Measurements from ENCODE around the gene ATP2B2.
"Not testable (repeated sequence)": the region's sequence is repeated elsewhere in the genome, so short reads cannot be mapped to it uniquely, and the experiment has no call there.

The ATP2B2 gene

GRCh38 chr3:10393514-10393913, 111.9 kb downstream of the ATP2B2 start:
- TF ChIP-seq ZNF274 (IDR thresholded peaks at IDR 0.05; ENCODE audit: low read depth, low read length): no peak

GRCh38 chr3:10392906-10393461, 112.4 kb downstream of the ATP2B2 start:
- no peak overlapping the region for H3K4me3 ChIP-seq (ENCODE audit: low read length)
- TF ChIP-seq ZNF274 (IDR thresholded peaks at IDR 0.05; ENCODE audit: low read depth, low read length): no peak

More at GRCh38 chr3:10393514-10393913, 111.9 kb downstream of the ATP2B2 start:
- H3K4me3 ChIP-seq (ENCODE audit: low read length): no peak overlapping the region

DNA sequence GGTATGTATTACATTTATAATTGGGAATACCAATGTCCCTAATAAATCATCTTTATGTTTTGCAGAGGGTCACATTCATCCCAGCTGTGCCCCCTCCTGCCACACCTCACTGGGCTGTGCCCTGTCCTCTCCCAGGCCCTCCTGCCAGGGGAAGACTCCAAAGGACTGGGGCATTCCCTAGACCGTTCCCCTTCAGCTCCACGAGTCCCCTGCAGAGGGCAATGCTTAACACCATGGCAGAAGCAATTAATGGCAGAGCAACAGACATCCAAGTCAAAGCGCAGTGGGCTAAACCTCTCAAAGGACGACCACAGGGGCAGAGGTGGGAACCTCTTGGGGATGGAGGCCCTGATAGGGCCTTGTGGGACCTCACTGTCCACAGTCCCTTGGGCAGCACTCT, 113.1 kb downstream of the ATP2B2 start:
- no peak overlapping the region for H3K4me3 ChIP-seq (ENCODE audit: low read length)
- TF ChIP-seq ZNF274 (IDR thresholded peaks at IDR 0.05; ENCODE audit: low read depth, low read length): no peak

GRCh38 chr3:10391391-10391790, 114.0 kb downstream of the ATP2B2 start:
- no peak overlapping the region for H3K4me3 ChIP-seq (ENCODE audit: low read length)
- no peak for TF ChIP-seq ZNF274 (IDR thresholded peaks at IDR 0.05; ENCODE audit: low read depth, low read length)

DNA sequence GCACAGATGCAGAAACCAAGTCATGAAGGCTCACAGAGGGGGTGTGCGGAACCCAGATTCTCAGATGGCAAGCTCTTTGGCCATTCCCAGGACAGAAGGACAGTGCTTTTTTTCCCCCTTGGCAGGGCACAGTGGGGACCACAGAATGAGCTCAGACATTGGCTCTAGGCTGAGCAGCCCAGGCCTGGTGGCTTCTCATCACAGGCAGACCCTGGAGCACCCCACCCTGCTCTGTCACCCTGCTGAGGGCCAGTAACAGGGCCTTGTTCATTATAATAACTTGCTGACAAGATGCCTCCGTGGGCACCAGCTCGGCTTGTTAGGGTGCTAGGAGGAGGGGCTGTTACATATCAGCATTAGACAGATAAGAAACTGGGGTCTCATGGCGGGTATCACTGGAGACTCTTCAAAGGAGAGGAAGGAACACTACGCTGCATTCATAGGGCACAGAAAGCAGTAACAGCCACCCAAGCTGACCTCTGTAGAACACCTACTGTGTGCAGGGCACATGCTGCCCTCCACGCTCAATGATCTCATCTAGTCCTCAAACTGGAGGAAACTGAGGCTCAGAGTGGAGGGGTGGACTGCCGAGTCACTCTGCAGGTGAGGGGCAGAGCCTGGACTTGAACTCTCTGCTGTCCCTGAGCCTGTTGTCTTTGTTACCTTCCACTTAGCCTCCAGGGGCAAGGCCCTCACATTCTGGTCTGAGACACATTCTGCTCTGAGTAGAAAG, 114.6 kb downstream of the ATP2B2 start:
- H3K4me3 ChIP-seq (ENCODE audit: low read length): no peak overlapping the region
- TF ChIP-seq ZNF274 (IDR thresholded peaks at IDR 0.05; ENCODE audit: low read depth, low read length): no peak

GRCh38 chr3:10389995-10390394, 115.4 kb downstream of the ATP2B2 start:
- TF ChIP-seq ZNF274 (IDR thresholded peaks at IDR 0.05; ENCODE audit: low read depth, low read length): no peak
- no peak overlapping the region for H3K4me3 ChIP-seq (ENCODE audit: low read length)

GRCh38 chr3:10389339-10389738, 116.0 kb downstream of the ATP2B2 start:
- H3K4me3 ChIP-seq (ENCODE audit: low read length): no peak overlapping the region
- TF ChIP-seq ZNF274 (IDR thresholded peaks at IDR 0.05; ENCODE audit: low read depth, low read length): no peak

DNA sequence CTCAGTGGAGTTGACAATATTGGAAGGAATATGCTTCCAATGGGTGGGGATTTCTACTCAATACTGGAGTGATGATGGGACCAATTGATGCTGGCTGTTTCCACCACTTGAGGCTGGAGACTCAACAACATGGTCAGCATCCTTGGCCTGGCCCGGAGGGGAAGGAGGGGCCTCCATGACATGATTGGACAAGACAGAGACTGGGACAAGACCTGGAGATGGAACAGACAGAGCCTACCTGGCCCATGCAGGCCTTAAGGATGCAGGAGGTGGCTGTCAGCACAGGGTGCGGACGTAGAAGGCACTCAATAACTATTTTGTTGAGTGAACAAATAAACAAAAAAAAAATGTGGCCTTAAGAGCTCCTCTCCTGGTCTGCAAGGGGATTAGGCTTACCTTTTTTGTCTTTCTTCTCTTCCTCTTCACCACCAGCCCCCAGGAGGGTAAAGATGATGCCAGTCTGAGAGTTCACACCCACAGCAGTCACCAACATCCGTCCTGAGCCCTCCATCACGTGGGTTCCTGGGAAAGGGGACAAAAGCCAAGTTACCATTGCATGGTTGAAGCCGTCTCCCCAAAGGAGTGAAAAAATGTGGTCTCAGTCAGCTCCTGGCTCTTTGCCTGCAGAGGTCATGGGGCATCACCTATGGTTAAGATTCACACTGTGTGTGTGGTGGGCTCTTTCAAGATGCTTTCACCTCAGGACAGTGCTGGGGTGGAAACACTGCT, 117.3 kb downstream of the ATP2B2 start:
- H3K4me3 ChIP-seq (ENCODE audit: low read length): no peak overlapping the region
- TF ChIP-seq ZNF274 (IDR thresholded peaks at IDR 0.05; ENCODE audit: low read depth, low read length): no peak

- TF ChIP-seq ZNF274 (IDR thresholded peaks at IDR 0.05; ENCODE audit: low read depth, low read length): no peak
- H3K4me3 ChIP-seq (ENCODE audit: low read length): no peak overlapping the region
Measured at GRCh38 chr3:10386121-10386520, 119.3 kb downstream of the ATP2B2 start.

GRCh38 chr3:10384541-10385360, 120.6 kb downstream of the ATP2B2 start:
- no peak overlapping the region for H3K4me3 ChIP-seq (ENCODE audit: low read length)
- TF ChIP-seq ZNF274 (IDR thresholded peaks at IDR 0.05; ENCODE audit: low read depth, low read length): no peak

DNA sequence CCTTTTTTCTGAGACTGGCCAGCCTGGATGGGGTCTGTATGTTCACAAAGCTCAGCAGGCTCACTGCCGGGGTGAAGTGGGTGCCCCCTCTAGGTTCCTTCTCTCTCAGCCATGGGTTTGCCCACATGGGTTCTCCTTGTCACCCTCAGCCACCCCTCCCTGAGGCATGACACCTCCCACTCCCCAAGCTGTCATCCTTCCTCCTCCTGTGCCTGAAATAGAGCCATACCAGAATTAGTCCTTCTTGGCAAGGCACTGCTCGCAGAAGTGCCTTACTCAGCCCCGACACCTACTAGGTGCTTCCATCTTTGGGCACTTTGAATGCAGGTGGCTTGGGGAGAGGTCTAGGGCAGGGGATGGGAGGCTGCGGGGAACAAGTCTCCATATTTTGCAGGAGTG, 121.5 kb downstream of the ATP2B2 start:
- H3K4me3 ChIP-seq (ENCODE audit: low read length): no peak overlapping the region
- no peak for TF ChIP-seq ZNF274 (IDR thresholded peaks at IDR 0.05; ENCODE audit: low read depth, low read length)

DNA sequence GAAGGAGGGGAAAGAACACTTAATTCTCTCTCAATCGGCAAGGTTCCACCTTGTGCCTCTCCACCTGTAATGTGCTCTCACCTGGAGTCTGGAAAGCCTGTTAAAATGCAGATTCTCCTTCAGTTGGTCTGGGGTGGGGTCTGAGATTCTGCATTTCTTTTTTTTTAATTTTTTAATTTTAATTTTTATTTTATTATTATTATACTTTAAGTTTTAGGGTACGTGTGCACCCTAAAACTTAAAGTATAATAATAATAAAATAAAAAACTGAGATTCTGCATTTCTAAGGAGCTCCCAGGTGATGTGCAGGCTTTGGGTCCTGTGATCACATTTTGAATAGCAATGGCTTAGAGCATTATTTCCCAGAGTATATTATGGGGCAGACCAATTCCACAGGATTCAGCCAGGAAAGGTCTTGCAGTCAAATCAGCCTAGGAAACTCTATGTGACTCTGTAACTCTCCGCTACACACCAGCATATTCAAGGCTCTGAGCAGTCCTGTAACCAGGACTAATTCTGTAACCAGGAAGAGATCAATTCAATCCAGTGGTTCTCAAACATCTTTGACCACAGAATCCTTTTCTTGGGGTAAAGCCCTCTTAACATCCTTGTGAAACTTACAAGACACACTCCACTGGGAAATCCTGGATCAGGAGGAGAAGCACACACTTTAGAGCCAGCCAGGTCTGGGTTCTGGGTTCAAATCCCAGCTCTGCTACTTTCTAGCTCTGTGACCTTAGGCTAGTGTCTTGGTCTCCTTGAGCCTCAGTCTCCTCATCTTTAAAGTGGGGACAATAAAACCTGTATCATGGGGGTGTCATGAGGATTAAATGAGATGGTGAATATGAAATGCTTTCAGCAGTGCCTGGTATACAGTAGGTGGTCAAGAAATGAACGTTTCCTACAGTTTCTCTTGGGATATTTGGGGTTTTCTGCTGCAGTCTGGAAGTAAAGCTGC, 122.2 kb downstream of the ATP2B2 start:
- TF ChIP-seq ZNF274 (IDR thresholded peaks at IDR 0.05; ENCODE audit: low read depth, low read length): no peak
- no peak overlapping the region for H3K4me3 ChIP-seq (ENCODE audit: low read length)

DNA sequence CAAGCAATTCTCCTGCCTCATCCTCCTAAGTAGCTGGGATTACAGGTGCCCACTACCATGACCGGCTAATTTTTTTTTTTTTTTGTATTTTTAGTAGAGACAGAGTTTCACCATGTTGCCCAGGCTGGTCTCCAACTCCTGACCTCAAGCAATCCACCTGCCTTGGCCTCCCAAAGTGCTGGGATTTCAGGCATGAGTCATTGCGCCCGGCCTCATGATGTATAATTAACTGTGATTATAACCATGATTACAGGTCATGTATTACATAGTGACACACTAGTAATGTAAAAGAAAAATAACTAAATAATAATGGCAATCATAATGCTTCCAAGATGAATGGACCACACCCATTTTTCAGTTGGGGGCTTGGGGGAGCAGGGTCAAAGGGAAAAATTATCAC, 122.9 kb downstream of the ATP2B2 start:
- H3K4me3 ChIP-seq (ENCODE audit: low read length): not testable (repeated sequence)
